HG02981 (cell line): ENCODE results near the gene TANGO2.

Experiments used
- ATAC-seq: cut with Tn5 transposase; IDR thresholded peaks from one replicate; pipeline ENCODE4 v1.9.1; 2021; ENCODE audit warnings: mild to moderate bottlenecking, moderate library complexity; ENCODE audit not compliant: unreplicated experiment

The TANGO2 gene

DNA sequence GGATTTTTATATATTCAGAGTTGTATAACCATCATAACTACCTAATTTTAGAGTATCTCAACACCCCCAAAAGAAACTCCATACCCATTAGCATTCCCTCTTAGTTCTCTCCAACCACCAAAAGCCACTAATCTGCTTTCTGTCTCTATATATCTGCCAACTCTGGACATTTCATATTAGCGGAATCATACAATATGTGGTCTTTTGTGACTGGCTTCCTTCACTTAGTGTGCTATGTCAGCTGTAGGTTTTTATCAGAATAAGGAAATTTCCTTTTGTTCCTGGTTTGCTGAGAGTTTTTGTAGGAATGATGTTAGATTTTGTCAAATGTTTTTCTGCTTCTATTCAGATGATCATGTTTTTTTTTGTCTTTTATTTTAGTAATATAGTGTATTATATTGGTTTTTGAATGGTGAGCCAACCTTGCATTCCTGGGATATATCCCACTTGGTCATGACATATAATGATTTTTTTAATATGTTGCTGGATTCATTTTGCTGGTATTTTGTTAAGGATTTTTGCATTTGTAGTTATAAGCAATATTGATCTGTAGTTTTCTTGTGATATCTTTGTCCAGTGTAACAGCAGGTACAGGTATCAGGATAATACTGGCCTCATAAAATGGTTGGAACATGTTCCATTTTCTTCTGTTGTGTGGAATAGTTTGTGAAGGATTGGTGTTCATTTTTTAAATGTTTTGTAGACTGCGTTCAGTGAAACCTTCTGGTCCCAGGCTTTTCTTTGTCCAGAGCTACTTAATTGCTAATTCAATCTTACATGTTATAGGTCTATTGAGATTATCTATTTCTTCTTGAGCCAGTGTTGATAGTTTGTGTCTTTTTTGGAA is 75.9 kb downstream of the TANGO2 start:
- no peak for ATAC-seq

DNA sequence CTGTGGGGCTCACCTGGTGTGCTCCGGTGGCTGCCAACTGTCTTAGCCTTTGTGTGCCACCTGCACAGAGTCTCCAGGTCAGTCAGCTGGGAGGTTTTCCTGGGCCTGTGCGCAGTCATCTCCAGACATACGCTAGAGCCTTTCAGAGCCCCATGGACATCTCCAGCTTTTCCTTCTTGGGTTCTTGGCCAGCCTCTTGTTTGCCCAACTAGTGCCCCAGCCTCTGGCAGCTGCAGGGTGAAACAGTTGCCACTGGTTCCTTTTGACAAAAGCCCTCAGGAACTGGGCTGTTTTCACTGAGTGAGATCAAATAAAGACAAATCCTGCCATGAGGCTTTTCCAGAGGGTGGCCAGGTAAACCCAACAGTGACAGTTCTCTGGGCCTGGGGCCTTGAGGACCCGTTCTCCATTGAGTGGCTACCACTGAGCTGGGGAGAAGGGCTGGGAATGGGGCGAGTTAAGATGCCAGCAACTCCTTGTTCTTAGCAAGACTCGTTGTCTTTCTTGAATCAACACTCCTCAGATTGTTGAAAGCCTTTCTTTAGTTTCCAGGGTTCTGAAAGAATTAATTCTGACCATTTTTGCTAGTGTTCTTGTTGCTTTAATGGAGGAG is 78.3 kb downstream of the TANGO2 start:
- ATAC-seq = no peak

DNA sequence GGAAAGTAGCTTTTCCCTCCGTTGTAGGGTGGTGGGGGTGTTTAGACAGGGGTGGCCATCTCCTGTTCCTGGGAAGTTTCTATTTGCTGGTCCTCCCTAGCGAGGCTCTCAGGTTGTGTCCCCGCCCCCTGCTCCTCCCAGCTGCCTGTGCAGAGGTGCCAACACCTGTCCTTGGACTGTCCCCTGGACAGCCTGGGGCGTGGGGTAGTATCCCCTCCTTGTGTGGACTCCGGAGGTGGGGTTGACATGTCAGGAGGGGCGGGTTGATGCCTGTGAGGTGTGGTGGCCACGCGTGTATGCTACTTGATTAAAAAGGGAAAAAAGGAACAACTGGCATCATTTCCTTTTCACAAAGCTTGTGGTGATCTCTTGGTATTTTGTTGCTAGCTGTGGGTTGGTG is 80.7 kb downstream of the TANGO2 start:
- no peak for ATAC-seq

DNA sequence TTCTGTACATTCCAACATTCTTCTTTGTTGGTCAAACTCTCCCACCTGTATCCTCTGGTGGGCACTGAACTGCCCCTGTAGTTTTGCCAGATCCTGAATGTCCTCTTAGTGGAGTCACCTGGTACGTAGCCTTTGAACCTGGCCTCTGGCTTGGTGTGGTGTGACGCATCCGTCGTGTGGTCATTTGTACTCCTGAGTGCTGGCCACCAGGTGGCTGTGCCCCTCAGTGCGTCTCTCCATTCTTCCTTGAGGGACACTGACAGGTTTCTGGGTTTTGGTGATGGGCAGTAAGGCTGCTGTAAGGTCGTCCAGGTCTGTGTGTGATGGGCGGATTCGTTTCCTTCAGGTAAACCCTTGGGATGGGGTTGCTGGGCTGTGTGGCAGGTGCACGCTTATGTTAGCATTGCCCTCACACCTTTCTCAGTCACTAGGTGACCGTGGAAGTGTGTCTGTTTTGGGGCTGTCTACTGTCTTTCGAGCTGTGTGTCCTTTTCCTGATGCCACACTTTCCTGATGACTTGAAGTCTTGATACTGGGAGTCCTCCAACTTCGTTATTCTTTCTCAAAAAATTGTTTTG is 81.4 kb downstream of the TANGO2 start:
- ATAC-seq = no peak

DNA sequence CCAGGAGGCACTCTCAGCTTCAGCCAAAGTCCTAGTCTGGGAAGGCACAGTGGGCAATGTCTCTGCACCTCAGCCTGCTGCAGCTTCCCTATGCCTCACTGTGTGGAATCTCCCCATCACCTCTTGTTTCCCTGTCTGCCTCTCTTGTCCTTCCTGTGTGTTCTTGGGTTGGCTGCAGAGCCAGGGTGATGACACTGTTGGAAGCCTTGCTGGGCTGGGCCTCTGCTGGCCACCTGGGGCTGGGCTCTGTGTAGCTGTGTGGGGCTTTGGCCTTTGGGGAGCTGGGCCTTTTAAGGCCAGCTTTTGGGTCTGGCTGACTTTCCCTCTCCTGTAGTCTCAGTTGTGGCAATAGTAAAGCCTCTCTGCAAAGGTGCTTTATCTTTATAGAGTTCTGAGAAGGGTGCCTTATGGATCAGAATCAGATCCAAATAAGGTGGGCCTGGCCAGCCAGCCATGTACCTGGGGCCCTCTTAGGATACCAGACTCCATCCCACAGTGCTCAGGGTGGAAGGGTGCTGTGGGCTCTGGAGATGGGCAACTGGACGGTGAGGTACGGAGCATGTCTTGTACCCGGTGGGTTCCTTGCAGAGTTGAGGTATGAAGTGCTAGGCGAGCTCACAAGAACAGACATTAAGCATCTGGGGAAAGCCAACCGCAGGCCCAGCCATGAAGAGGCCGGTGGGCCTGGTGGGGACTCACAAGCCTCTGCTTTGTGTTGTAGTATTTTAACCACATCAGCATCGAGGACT is 84.7 kb downstream of the TANGO2 start:
- ATAC-seq = no peak

DNA sequence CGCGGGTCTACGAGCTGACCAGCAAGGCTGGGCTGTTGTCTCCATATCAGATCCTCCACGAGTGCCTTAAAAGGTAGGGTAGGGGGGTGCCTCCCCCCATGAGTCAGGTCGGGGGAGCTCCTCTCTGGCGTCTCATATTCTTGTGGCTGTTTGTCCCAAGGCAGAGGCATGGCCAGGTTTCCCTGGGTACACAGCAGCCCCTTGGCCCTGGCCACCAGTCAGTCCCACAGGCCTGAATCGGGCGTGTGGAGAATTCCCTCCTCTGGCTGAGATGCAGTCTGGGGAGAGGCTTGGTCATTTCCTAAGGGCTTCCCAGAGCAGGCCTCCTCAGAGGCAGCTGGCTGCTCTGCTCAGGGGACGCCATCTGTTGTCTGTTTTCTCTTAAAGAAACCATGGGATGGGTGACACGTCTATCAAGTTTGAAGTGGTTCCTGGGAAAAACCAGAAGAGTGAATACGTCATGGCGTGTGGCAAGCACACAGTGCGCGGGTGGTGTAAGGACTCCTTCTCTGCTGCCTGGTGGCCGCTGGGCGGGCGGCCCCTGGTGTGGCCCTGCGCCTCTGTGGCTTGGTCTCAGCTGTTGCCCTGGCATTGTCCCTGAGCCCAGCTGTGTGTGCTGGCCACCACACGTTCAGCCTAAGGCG is 85.4 kb downstream of the TANGO2 start:
- ATAC-seq = no peak

DNA sequence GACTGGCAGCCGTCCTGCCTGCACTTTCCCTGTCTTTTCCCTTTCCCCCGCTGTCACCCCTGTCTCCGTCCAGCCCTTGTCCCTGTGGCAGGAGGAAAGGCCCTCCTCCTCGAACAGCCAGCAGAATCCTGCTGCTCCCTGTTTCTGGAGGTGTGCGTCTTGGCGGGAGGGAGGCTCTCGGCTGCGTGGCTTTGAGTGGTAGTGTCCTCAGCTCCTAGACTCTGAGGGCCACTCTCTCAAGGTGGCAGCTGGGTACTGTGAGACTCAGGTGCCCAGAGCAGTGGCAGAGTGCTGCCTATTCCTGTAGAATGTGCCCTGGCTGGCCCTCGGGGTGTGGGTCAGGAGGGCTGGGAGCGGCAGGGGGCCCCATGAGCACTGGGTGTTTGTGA is 85.9 kb downstream of the TANGO2 start:
- ATAC-seq = no peak

DNA sequence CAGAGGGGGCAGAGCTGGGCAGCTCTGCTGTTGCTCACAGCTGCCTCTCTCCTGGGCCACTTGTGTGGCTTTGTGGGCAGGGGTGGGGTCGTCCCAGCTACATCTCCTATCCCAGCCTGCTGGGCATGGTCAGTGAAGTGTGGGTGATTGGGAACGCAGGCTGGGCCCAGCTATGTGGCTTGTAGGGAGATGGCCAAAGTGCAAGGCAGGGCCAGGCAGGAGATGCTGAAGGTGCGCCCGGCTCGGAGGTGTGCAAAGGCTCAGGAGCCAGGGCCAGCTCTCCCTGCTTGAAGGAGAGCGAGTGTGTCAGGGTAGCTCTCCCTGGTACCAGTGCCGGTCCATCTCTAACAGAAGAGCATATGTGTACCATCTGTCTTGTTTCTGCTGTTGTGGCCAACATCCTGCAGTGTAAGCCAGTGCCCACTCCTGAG is 86.6 kb downstream of the TANGO2 start:
- ATAC-seq = no peak

DNA sequence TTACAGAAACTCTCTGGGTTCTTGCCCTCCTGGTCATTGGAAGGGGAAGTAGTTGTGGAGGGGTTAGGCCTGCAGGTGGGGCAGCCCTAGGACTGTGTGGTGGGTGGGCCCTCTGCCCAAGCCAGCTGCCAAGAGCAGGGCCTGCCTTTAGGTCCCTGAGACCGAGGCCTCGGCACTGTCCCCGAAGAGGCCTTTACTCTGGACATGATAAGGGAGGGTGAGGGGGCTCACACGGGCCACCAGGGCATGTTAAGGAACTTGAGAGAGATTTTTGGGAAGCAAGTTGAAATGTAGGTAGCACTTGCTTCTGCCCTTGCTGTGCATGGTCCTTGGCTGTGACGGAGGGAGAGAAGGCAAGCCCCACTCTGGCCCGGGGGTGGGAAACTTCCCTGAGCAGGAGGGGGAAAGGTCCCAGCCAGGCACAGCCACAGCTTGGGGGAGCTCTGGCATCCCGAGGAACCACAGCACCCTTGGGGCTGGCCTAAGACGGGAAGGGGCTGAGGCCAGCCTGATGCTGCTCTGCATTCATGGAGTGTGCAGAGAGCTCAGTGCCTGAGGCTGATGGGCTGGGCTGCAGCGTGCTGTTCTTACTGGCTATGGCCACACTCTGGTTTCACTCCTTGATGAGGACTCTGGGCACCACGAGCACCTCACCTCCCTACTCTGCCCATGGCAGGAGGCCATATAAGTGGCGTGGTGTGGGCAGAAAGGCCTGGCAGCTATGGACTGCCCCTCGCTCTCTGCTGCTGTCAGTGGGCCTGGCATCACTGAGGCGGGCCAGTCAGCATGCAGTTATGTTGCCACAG is 87.2 kb downstream of the TANGO2 start:
- ATAC-seq = no peak

DNA sequence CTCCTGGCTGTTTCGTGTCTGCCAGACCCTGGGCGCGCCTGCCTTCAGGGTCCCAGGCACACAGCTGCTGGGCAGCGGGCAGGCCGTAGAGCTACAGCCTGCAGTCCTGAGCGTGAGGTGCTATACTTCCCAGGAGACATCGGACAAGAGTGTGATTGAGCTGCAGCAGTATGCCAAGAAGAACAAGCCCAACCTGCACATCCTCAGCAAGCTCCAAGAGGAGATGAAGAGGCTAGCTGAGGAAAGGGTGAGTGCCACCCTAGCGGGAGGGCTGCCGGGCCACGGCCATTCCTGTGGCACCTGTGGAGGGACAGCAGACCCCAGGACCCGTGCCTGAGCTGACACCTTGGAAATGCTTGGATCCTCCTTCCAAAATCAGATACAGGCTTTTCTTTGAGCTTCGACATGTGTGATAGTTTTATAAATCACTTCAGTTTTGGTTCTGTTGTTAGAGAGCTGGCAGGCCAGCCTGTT is 87.9 kb downstream of the TANGO2 start:
- ATAC-seq = no peak

DNA sequence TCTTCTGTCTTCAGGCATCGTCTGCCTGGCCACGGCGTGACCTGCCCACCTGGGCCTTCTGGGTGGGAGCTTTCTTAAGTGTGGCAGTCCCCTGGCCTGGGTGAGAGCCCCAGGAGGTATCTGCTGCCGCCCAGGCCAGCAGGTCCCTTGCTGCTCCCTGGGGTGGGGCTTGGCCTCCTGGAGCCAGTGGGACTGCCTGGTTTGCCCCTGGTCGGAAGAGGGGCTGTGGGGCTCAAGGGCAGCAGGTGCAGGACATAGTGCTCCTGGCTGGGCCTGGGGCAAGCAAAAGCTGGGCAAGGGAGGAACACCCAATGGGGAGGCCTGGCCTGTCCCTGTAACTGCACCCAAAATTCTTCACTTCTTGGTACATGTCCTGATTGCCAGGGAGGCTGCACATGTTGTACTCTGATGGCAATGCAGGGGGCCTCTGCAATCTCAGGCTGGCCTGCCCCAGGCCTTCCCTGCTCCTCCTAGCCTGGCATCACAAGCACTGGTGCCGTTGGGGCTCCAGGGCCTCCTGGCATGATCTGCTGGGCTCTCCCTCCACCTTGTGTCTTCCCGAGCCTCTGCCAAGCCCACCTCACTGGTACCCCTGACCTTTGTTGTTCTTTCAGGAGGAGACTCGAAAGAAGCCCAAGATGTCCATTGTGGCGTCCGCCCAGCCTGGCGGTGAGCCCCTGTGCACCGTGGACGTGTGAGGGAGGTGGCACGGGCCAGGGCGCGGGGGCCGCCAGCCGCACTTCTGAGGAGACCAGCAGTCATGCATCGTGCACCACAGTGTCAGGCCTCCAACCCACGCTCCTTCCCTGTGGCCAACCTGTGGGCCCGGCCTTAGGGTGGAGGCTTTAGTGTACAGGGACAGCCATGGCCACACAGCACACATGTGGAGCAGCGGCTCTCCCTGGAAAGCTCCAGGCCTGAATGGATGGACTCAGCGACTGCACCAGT is 88.8 kb downstream of the TANGO2 start:
- no peak for ATAC-seq

DNA sequence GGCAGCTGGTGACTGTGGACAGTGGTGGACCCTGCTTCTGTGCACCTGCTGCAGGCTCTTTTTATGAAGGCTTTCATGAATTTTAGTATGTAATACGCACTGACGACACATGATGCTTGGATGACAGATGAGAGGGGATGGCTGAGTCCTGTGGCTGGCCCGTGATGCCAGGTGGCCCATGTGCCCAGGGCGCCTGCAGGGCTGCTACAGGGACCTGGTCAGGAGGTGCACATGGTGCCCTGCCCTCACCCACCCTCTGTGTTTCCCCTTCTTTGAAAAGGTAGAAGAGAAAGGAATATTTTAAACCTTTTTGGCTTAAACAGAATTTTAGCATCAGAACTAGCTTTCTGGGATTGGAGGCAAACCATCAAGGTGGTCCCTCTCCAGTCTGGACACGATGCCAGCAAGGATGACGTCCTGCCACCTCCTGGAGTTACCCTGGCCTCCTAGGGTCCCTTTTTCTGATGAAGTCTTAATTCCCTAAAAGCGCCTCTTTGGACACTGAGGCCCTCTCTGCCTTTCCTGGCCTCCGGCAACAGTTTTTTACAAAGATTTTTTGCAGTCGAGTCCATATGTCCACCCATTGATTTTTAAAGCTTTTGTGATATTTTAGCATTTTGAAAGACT is 89.6 kb downstream of the TANGO2 start:
- ATAC-seq = no peak

DNA sequence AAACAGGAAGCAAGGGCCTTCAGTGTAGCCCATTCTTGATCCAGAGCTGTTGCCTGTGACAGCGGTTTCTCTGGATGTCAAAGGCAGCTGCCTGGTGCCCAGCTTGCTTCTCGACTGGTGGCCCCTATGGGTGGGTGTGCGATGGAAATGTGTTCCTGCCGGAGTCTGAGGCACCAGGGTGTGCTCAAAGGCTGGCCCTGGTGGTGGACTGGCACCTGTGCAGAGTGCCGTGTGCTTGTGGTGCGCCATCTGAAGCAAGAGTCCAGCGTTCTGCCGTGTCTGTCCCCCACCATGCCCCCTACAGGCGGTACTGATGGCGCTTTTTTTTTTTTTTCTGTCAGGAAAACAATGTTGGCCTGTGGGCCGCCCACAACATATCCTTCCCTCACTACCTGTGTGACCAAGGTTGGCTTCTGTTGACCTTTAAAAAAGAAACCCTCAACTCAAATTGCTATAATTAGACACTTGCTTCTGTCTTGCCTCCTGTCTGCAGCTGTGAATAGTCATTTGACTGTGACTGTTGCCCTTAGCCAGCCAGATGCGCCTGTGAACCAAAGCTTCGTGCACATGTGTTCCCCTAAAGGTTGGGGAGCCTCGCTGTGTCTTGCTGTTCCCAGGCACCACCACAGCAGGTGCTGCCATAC is 90.3 kb downstream of the TANGO2 start:
- no peak for ATAC-seq

DNA sequence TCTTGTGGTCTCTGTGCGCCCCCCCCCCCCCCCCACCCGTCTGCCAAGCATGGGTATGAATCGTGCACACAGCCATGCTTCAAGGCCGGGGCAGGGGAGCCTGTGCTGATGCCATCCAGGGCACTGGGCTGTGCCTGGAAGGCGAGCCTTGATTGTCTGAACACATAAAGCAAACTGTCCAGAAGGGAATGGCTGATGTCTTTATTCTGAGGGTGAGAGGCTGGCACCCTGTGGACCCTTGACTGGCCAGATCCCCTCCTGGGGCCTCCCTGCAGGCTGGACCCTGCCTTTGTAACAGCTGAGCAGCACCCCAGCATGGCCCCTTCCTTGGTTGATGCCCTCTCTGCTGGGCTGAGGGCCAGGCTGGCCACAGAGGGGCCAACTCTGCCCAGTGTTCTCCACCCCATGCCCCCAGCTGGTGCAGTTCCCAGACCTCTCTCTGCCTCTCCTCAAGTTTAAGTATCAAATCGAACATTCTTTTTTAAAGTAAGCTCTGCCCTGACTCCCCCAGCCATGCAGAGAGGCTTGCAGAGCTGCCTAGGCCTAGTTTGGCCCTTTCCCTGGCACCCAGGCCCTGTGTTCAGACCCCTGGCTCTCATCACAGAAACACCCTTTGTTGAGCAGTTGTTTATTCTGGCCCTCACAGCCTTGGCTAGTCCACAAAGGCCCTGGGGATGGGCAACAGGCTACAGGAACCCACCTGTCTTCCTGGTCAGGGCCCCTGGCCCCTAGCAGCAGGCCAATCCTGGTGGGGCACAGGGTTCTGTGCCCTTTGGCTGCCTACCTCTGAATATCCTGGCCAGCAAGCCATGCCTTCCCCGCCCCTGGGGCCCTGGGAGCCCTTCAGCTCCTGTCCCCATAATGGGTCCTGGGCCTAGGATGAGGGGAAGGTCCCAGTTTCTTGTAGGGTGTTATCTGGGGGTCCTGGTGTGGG is 91.0 kb downstream of the TANGO2 start:
- no peak for ATAC-seq

DNA sequence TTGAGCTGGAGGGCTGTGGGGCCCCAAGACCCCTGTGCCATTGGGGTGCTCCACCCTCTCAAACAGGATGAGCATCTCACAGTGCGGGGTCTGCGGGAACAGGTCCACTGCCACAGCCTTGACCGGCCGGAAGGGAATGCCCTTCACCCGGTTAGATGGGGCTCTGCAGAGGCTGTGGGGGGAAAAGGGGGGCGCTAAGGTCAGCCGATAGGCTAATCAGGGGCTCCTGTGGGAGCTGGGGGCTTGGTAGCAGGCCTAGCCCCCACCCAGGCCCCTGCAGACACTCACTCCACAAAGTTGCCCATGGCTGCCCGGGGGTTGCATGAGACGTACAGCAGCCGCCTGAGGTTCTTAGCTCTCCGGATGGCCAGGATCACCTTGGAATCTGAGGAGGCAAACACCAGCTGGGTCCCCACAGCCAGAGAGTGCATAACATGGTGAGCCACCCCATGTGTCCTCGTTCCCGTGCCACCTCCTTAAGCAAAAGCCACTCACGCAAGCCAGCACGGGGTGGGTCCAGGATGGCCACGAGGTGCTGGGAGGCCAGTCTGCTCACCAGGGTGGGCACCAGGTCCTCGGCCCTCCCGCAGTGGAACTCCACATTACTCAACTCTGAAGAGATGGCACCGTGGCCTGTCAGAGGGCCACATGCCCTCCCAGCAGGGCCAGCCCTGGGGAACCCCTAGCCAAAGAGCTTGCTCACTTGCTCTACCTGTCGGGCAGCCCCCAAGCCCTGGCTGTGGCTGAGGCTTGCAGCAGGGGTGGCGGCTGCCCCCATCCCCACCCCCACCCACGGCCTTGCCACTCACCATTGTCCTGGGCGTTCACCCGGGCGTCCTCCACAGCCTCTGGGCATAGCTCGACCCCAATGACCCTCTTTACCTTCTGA is 92.0 kb downstream of the TANGO2 start:
- no peak for ATAC-seq
